ENCODE measurements around the gene CCL1. TPM values are rescaled to one million over a fixed set of nuclear protein-coding genes. Genes with fewer than 3 reads are reported as not detected.

The CCL1 gene
- total and polyA plus RNA-seq, 4 donors = not detected

DNA sequence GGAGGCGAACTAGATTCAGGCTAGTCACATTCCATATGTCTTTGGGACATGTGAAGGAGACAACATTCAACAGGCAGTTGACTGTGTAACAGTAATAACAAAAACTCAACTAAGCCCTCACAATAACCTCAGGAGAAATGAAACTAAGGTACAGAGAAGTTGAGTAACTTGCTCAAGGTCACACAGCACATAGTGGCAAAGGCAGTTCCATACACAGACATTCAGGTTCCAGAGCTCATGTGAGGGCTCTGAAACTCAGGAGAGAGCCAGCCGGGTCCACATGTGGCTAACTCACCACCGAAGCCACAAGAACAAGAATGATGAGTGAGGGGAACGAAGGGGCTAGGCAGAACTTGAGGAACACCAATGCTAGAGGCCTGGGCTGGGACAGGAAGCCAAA is 46.3 kb upstream of the CCL1 start:
- WGBS = 79% methylated on average over 4 of the region's 4 CpGs

DNA sequence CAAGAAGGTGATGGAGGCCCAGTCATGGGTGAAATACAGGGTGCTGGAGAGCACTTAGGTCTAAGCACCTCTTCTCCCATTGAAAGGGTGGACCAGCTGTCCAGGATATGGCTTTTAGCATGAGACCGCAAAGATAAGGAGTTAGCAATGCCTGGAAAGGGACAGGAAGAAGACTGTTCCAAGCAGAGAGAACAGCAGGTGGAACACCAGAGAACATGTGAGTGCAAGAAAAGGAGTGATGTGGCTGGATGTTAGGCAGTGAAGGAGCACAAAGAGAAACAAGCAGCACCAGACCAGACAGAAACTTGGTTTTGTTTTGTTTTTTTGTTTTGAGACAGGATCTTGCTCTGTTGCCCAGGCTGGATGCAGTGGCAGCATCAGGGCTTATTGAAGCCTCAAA is 45.4 kb upstream of the CCL1 start:
- WGBS = 76% methylated on average over 1 of the region's 1 CpG
- Histone ChIP-seq H3K4me1 (ENCODE audit: control insufficient read depth in 4 of 4, insufficient read depth in 4 of 4, low read length in 3 of 4) (no peaks in the 10 kb centered on the region), H3K36me3 (ENCODE audit: control insufficient read depth in 4 of 4, insufficient read depth in 3 of 4, low read depth in 1 of 4, low read length in 3 of 4) (no peaks in the 10 kb centered on the region), H3K4me3 (ENCODE audit: low read depth in 1 of 3, low read length in 3 of 3) (no peak overlapping the region), H3K9me3 (ENCODE audit: control insufficient read depth in 4 of 4, low read length in 3 of 4) (no peaks in the 10 kb centered on the region), H3K9ac (ENCODE audit: low read depth in 1 of 2, low read length in 2 of 2) (no peak overlapping the region), H3K27ac (ENCODE audit: low read depth in 1 of 2, low read length in 2 of 2) (no peak overlapping the region), H3K27me3 (ENCODE audit: control insufficient read depth in 4 of 4, insufficient read depth in 4 of 4, low read length in 3 of 4) (peaks cover 0 to 3% (median 1%) of the 10 kb centered on the region in 4 donors)
- DNase-seq (ENCODE audit: low spot score) = no peak
- TF ChIP-seq TAF1 (conservative IDR thresholded peaks at IDR 0.05) (no peak), NR2F2 (IDR thresholded peaks at IDR 0.05) (no peak), SP1 (IDR thresholded peaks at IDR 0.05) (no peak), HNF4A (conservative IDR thresholded peaks at IDR 0.05) (no peak), FOXA1 (IDR thresholded peaks at IDR 0.05) (no peak), EGR1 (IDR thresholded peaks at IDR 0.05; ENCODE audit: low read depth in 2 of 2) (no peak), YY1 (IDR thresholded peaks at IDR 0.05) (no peak)
- TF ChIP-seq, protein P1, sequence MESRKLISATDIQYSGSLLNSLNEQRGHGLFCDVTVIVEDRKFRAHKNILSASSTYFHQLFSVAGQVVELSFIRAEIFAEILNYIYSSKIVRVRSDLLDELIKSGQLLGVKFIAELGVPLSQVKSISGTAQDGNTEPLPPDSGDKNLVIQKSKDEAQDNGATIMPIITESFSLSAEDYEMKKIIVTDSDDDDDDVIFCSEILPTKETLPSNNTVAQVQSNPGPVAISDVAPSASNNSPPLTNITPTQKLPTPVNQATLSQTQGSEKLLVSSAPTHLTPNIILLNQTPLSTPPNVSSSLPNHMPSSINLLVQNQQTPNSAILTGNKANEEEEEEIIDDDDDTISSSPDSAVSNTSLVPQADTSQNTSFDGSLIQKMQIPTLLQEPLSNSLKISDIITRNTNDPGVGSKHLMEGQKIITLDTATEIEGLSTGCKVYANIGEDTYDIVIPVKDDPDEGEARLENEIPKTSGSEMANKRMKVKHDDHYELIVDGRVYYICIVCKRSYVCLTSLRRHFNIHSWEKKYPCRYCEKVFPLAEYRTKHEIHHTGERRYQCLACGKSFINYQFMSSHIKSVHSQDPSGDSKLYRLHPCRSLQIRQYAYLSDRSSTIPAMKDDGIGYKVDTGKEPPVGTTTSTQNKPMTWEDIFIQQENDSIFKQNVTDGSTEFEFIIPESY (IDR thresholded peaks at IDR 0.05) = no peak
- TF ChIP-seq, protein P2, sequence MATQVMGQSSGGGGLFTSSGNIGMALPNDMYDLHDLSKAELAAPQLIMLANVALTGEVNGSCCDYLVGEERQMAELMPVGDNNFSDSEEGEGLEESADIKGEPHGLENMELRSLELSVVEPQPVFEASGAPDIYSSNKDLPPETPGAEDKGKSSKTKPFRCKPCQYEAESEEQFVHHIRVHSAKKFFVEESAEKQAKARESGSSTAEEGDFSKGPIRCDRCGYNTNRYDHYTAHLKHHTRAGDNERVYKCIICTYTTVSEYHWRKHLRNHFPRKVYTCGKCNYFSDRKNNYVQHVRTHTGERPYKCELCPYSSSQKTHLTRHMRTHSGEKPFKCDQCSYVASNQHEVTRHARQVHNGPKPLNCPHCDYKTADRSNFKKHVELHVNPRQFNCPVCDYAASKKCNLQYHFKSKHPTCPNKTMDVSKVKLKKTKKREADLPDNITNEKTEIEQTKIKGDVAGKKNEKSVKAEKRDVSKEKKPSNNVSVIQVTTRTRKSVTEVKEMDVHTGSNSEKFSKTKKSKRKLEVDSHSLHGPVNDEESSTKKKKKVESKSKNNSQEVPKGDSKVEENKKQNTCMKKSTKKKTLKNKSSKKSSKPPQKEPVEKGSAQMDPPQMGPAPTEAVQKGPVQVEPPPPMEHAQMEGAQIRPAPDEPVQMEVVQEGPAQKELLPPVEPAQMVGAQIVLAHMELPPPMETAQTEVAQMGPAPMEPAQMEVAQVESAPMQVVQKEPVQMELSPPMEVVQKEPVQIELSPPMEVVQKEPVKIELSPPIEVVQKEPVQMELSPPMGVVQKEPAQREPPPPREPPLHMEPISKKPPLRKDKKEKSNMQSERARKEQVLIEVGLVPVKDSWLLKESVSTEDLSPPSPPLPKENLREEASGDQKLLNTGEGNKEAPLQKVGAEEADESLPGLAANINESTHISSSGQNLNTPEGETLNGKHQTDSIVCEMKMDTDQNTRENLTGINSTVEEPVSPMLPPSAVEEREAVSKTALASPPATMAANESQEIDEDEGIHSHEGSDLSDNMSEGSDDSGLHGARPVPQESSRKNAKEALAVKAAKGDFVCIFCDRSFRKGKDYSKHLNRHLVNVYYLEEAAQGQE (IDR thresholded peaks at IDR 0.05) = no peak
- TF ChIP-seq, protein P3, sequence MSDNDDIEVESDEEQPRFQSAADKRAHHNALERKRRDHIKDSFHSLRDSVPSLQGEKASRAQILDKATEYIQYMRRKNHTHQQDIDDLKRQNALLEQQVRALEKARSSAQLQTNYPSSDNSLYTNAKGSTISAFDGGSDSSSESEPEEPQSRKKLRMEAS (IDR thresholded peaks at IDR 0.05) = no peak
- TF ChIP-seq, protein P4, sequence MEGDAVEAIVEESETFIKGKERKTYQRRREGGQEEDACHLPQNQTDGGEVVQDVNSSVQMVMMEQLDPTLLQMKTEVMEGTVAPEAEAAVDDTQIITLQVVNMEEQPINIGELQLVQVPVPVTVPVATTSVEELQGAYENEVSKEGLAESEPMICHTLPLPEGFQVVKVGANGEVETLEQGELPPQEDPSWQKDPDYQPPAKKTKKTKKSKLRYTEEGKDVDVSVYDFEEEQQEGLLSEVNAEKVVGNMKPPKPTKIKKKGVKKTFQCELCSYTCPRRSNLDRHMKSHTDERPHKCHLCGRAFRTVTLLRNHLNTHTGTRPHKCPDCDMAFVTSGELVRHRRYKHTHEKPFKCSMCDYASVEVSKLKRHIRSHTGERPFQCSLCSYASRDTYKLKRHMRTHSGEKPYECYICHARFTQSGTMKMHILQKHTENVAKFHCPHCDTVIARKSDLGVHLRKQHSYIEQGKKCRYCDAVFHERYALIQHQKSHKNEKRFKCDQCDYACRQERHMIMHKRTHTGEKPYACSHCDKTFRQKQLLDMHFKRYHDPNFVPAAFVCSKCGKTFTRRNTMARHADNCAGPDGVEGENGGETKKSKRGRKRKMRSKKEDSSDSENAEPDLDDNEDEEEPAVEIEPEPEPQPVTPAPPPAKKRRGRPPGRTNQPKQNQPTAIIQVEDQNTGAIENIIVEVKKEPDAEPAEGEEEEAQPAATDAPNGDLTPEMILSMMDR (IDR thresholded peaks at IDR 0.05; ENCODE audit: low read depth, low read length, missing input control) = no peak

More for the DNA sequence above, 46.3 kb upstream of the CCL1 start:
- Histone ChIP-seq H3K36me3 (ENCODE audit: control insufficient read depth in 4 of 4, insufficient read depth in 3 of 4, low read depth in 1 of 4, low read length in 3 of 4) (no peaks in the 10 kb centered on the region), H3K9ac (ENCODE audit: low read depth in 1 of 2, low read length in 2 of 2) (no peak overlapping the region), H3K27me3 (ENCODE audit: control insufficient read depth in 4 of 4, insufficient read depth in 4 of 4, low read length in 3 of 4) (peaks cover 0 to 3% (median 1%) of the 10 kb centered on the region in 4 donors), H3K9me3 (ENCODE audit: control insufficient read depth in 4 of 4, low read length in 3 of 4) (no peaks in the 10 kb centered on the region), H3K27ac (ENCODE audit: low read depth in 1 of 2, low read length in 2 of 2) (no peak overlapping the region), H3K4me3 (ENCODE audit: low read depth in 1 of 3, low read length in 3 of 3) (no peak overlapping the region), H3K4me1 (ENCODE audit: control insufficient read depth in 4 of 4, insufficient read depth in 4 of 4, low read length in 3 of 4) (no peaks in the 10 kb centered on the region)
- no peak for TF ChIP-seq YY1 (IDR thresholded peaks at IDR 0.05)
- TF ChIP-seq, protein P5, sequence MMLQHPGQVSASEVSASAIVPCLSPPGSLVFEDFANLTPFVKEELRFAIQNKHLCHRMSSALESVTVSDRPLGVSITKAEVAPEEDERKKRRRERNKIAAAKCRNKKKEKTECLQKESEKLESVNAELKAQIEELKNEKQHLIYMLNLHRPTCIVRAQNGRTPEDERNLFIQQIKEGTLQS (IDR thresholded peaks at IDR 0.05) = no peak
- TF ChIP-seq FOXA1 (IDR thresholded peaks at IDR 0.05) = no peak
- TF ChIP-seq, protein P2 (IDR thresholded peaks at IDR 0.05) = no peak
- no peak for TF ChIP-seq NR2F2 (IDR thresholded peaks at IDR 0.05)
- TF ChIP-seq TAF1 (conservative IDR thresholded peaks at IDR 0.05) = no peak
- TF ChIP-seq JUND (IDR thresholded peaks at IDR 0.05) = no peak
- no peak for TF ChIP-seq EGR1 (IDR thresholded peaks at IDR 0.05; ENCODE audit: low read depth in 2 of 2)
- TF ChIP-seq, protein P4 (IDR thresholded peaks at IDR 0.05; ENCODE audit: low read depth, low read length, missing input control) = no peak
- no peak for TF ChIP-seq RXRA (IDR thresholded peaks at IDR 0.05)
- no peak for DNase-seq (ENCODE audit: low spot score)
